Measurements from ENCODE around the gene NID1.
"Not testable (repeated sequence)": the region's sequence is repeated elsewhere in the genome, so short reads cannot be mapped to it uniquely, and the experiment has no call there.

NID1 gene

GRCh38 chr1:235933017-235933765 lies 131.7 kb downstream of the NID1 start:
- DNase-seq: no peak

- no peak for DNase-seq
Observed at GRCh38 chr1:235932090-235932510, 132.8 kb downstream of the NID1 start.

- DNase-seq: no peak
Observed at GRCh38 chr1:235931171-235931738, 133.6 kb downstream of the NID1 start.

GRCh38 chr1:235930543-235930942 lies 134.3 kb downstream of the NID1 start:
- no peak for DNase-seq

- DNase-seq: no peak
Observed at GRCh38 chr1:235929216-235929615, 135.7 kb downstream of the NID1 start.

GRCh38 chr1:235928197-235928596 lies 136.7 kb downstream of the NID1 start:
- DNase-seq: no peak

GRCh38 chr1:235927551-235927950 lies 137.3 kb downstream of the NID1 start:
- DNase-seq: not testable (repeated sequence)
